Measurements from ENCODE around the gene POU2F3. TPM values are rescaled to one million over a fixed set of nuclear protein-coding genes. Genes with fewer than 3 reads are reported as not detected.

POU2F3 gene
- total RNA-seq, 4 donors from 2014 or later = 0.22 TPM; not detected in 3

GRCh38 chr11:120331301-120331996 lies 91.5 kb downstream of the POU2F3 start:
- peaks cover 0 to 30% (median 12%) of the 10 kb centered on the region in 4 donors for H3K4me1 ChIP-seq

GRCh38 chr11:120332822-120333716 lies 93.1 kb downstream of the POU2F3 start:
- Histone ChIP-seq H3K36me3 (peaks cover 0 to 14% (median 0%) of the 10 kb centered on the region in 3 donors), H3K4me1 (peaks cover 0 to 22% (median 3%) of the 10 kb centered on the region in 4 donors), H3K4me3 (no peak overlapping the region), H3K9me3 (no peaks in the 10 kb centered on the region), H3K27ac (peak overlapping the region in 2 of 4 donors; percentile 41 to 99), H3K27me3 (no peaks in the 10 kb centered on the region)
- 88 to 95% methylated on average over 5 of the region's 5 CpGs for WGBS, 2 donors
- TF ChIP-seq POLR2A (IDR thresholded peaks at IDR 0.05) = no peak
- no peak for DNase-seq (ENCODE audit: low spot score in 2 of 2)

More at GRCh38 chr11:120331301-120331996, 91.5 kb downstream of the POU2F3 start:
- peaks cover 0 to 14% (median 0%) of the 10 kb centered on the region in 3 donors for H3K36me3 ChIP-seq
- WGBS, 2 donors = 47 to 63% methylated on average over 2 of the region's 2 CpGs
- TF ChIP-seq CTCF (IDR thresholded peaks at IDR 0.05) = no peak
- TF ChIP-seq EP300 (IDR thresholded peaks at IDR 0.05) = no peak
- TF ChIP-seq POLR2A (IDR thresholded peaks at IDR 0.05) = no peak
- peak overlapping the region in 2 of 4 donors; percentile 24 to 34 for H3K27ac ChIP-seq
- H3K9me3 ChIP-seq = no peaks in the 10 kb centered on the region
- no peak overlapping the region for H3K4me3 ChIP-seq
- no peaks in the 10 kb centered on the region for H3K27me3 ChIP-seq
- DNase-seq (ENCODE audit: low spot score in 2 of 2) = no peak

- no peak for DNase-seq (ENCODE audit: low spot score in 2 of 2)
- Histone ChIP-seq H3K4me1 (peaks cover 0 to 26% (median 3%) of the 10 kb centered on the region in 4 donors), H3K4me3 (no peak overlapping the region), H3K36me3 (peaks cover 0 to 14% (median 0%) of the 10 kb centered on the region in 3 donors), H3K27ac (peak overlapping the region in 3 of 4 donors; percentile 84 to 99 (median 98)), H3K9me3 (no peaks in the 10 kb centered on the region), H3K27me3 (no peaks in the 10 kb centered on the region)
- TF ChIP-seq POLR2A (IDR thresholded peaks at IDR 0.05) (no peak), EP300 (IDR thresholded peaks at IDR 0.05) (no peak), CTCF (IDR thresholded peaks at IDR 0.05) (no peak)
- WGBS, 2 donors = 81 to 91% methylated on average over 1 of the region's 1 CpG
Observed at GRCh38 chr11:120333801-120334200, 93.9 kb downstream of the POU2F3 start.

GRCh38 chr11:120334332-120334731 lies 94.4 kb downstream of the POU2F3 start:
- Histone ChIP-seq H3K27ac (peak overlapping the region; percentile 45 to 99 (median 91)), H3K4me1 (peaks cover 0 to 31% (median 6%) of the 10 kb centered on the region in 4 donors), H3K9me3 (no peaks in the 10 kb centered on the region)

More at GRCh38 chr11:120334332-120334731, 94.4 kb downstream of the POU2F3 start:
- TF ChIP-seq CTCF (IDR thresholded peaks at IDR 0.05) (no peak), EP300 (IDR thresholded peaks at IDR 0.05) (no peak), POLR2A (IDR thresholded peaks at IDR 0.05) (no peak)
- H3K27me3 ChIP-seq = no peaks in the 10 kb centered on the region
- 20 to 39% methylated on average over 1 of the region's 1 CpG for WGBS, 2 donors
- DNase-seq (ENCODE audit: low spot score in 2 of 2) = no peak
- H3K4me3 ChIP-seq = no peak overlapping the region
- peaks cover 0 to 14% (median 0%) of the 10 kb centered on the region in 3 donors for H3K36me3 ChIP-seq
